K562 (cell line): ENCODE measurements around the gene LAMTOR5. TPM values are rescaled to one million over a fixed set of nuclear protein-coding genes. Genes with fewer than 3 reads are reported as not detected.

Experiments used
- CEBPZ ChIP-seq: fragments of 150-350 bp; IDR thresholded peaks from 2 replicates; pipeline ENCODE4 v1.6.1; 2014; ENCODE audit warnings: low read depth, mild to moderate bottlenecking, low read length, borderline replicate concordance
- CHD4 ChIP-seq: fragments of 200-600 bp; sonication (generic); IDR thresholded peaks from 3 replicates; pipeline ENCODE4 v1.6.1; 2012; ENCODE audit warnings: low read depth, mild to moderate bottlenecking, mixed read lengths, low read length, inconsistent platforms; ENCODE audit not compliant: insufficient read depth, insufficient replicate concordance, poor library complexity, severe bottlenecking
- DDX20 ChIP-seq: fragments of 450-650 bp; IDR thresholded peaks from 2 replicates; pipeline ENCODE4 v1.6.1; 2016; ENCODE audit warnings: missing genetic modification characterization, low read depth, mild to moderate bottlenecking, missing compliant biosample characterization, moderate library complexity
- ELF4 ChIP-seq: fragments of 450-650 bp; formaldehyde crosslinking; IDR thresholded peaks from 2 replicates; pipeline ENCODE4 v1.4.0; 2022; ENCODE audit warnings: missing genetic modification characterization
- FOXA1 ChIP-seq: fragments of 450-650 bp; IDR thresholded peaks from 2 replicates; pipeline ENCODE4 v1.6.1; 2016; ENCODE audit warnings: mild to moderate bottlenecking, borderline replicate concordance
- FOXJ2 ChIP-seq: fragments of 200-800 bp; sonication (Bioruptor generic); IDR thresholded peaks from 2 replicates; pipeline ENCODE4 v1.6.1; 2016; ENCODE audit warnings: missing genetic modification characterization, missing compliant biosample characterization
- HIVEP1 ChIP-seq: fragments of 250-450 bp; sonication (Bioruptor Pico); IDR thresholded peaks from 2 replicates; pipeline ENCODE4 v1.4.0; 2020; ENCODE audit warnings: mild to moderate bottlenecking
- MECOM ChIP-seq: fragments of 250-450 bp; sonication (Bioruptor Pico); IDR thresholded peaks from 2 replicates; pipeline ENCODE4 v1.8.0; 2022; ENCODE audit warnings: inconsistent platforms
- MEIS2 ChIP-seq: fragments of 450-650 bp; IDR thresholded peaks from 2 replicates; pipeline ENCODE4 v1.6.1; 2014; ENCODE audit warnings: mild to moderate bottlenecking; ENCODE audit not compliant: partially characterized antibody
- NFE2L1 ChIP-seq: fragments of 450-650 bp; IDR thresholded peaks from 2 replicates; pipeline ENCODE4 v1.6.1; 2016; ENCODE audit warnings: missing genetic modification characterization, low read depth, mild to moderate bottlenecking, missing compliant biosample characterization, moderate library complexity, borderline replicate concordance
- RAD21 ChIP-seq, 2 experiments: fragments of 250-450 bp in 1 of 2; fragments of 450-650 bp in 1 of 2; sonication (Bioruptor Pico) in 1 of 2; formaldehyde crosslinking in 1 of 2; IDR thresholded peaks in 1 of 2; conservative IDR thresholded peaks in 1 of 2; 2 replicates each; pipeline versions ENCODE4 v1.4.0 to v1.8.0; 2020 to 2022; ENCODE audit warnings: mild to moderate bottlenecking in 2 of 2, moderate library complexity in 1 of 2
- RNF219 ChIP-seq: fragments of 250-450 bp; sonication (Bioruptor Pico); IDR thresholded peaks from 2 replicates; pipeline ENCODE4 v1.5.0; 2022; ENCODE audit warnings: mild to moderate bottlenecking
- SMARCE1 ChIP-seq: fragments of 450-650 bp; IDR thresholded peaks from 2 replicates; pipeline ENCODE4 v1.7.1; 2016; ENCODE audit warnings: mild to moderate bottlenecking
- SRF ChIP-seq, 2 experiments: fragments of 250-450, 450-650 bp in 1 of 2; sonication (Bioruptor Pico) in 1 of 2; sonication (generic) in 1 of 2; formaldehyde crosslinking; IDR thresholded peaks; 2 replicates each; pipeline versions ENCODE4 v1.5.0 to v1.5.1; 2020 to 2022; ENCODE audit warnings: mild to moderate bottlenecking in 1 of 2, missing genetic modification reagents in 1 of 2
- TEAD4 ChIP-seq, 2 experiments: sonication (generic) in 1 of 2; formaldehyde crosslinking in 1 of 2; IDR thresholded peaks; 2 replicates each; pipeline versions ENCODE4 v1.6.1 to v1.8.0; 2012 to 2022; ENCODE audit warnings: borderline replicate concordance in 1 of 2, inconsistent platforms in 1 of 2, low read length in 1 of 2, mild to moderate bottlenecking in 1 of 2, missing genetic modification reagents in 1 of 2
- ZNF354B ChIP-seq: fragments of 250-450 bp; sonication (Bioruptor Pico); IDR thresholded peaks from 2 replicates; pipeline ENCODE4 v1.4.0; 2020
- ZNF395 ChIP-seq: fragments of 200-800 bp; sonication (Bioruptor generic); IDR thresholded peaks from 2 replicates; pipeline ENCODE4 v1.6.1; 2017; ENCODE audit warnings: missing genetic modification characterization, missing compliant biosample characterization
- ZNF436 ChIP-seq: fragments of 250-450, 450-650 bp; sonication (Bioruptor Pico); formaldehyde crosslinking; IDR thresholded peaks from 2 replicates; pipeline ENCODE4 v1.7.0; 2020; ENCODE audit warnings: mild to moderate bottlenecking
- polyA plus RNA-seq, 8 experiments: library from polyadenylated mRNA; depleted of rRNA in 4 of 8; stranded (reverse) in 5 of 8; unstranded in 3 of 8; fragments of >200 nt; fragmentation: Nextera tagmentation in 2 of 8; fragmentation: Illumina TruSeq in 1 of 8; extraction: Ambion mirVana in 2 of 8; extraction: Trizol in 1 of 8; gene quantifications; 2 replicates each; pipeline versions ENCODE4 v1.2.1 to v1.2.3, GENCODE V29; 2011 to 2014; ENCODE audit warnings: inconsistent platforms in 1 of 8, missing spikeins in 1 of 8
- total RNA-seq, 7 experiments: library from RNA; depleted of rRNA in 6 of 7; stranded (reverse); fragments of >200 nt in 6 of 7; fragmentation: Illumina TruSeq in 2 of 7; extraction: Trizol in 2 of 7; gene quantifications; 2 replicates each; pipeline versions ENCODE4 v1.2.1 to v1.2.3, GENCODE V29; 2011 to 2021; ENCODE audit warnings: low replicate concordance in 1 of 7

The LAMTOR5 gene
- total and polyA plus RNA-seq, 9 of the 15 experiments (the other 6 are each of a cell fraction or from before 2014, with no cell fraction given) = 118 to 712 (median 241) TPM

- TF ChIP-seq CHD4 (no peak), SMARCE1 (no peak; the same call in 1 of the 2 replicates), CEBPZ (no peak), HIVEP1 (CRISPR knock-in tag) (0 out of 2 replicates have a peak, but pooled peaks have one; percentile 37), SRF (CRISPR knock-in tag; IDR thresholded peaks at IDR 0.05) (0 out of 4 replicates have a peak, but pooled peaks of 1 of the 2 experiments have one; percentile 10), ZNF354B (CRISPR knock-in tag) (no peak), ELF4 (CRISPR knock-in tag) (peak; percentile 80; the same call in 1 of the 2 replicates), RNF219 (CRISPR knock-in tag) (no peak), ZNF436 (CRISPR knock-in tag) (no peak), RAD21 (CRISPR knock-in tag; conservative IDR thresholded peaks at IDR 0.05 in 1 of 2, IDR thresholded peaks at IDR 0.05 in 1 of 2) (no peak), FOXJ2 (tag) (peak; percentile 85; the same call in 1 of the 2 replicates), FOXA1 (no peak), DDX20 (tag) (no peak), MECOM (CRISPR knock-in tag) (no peak), MEIS2 (peak; percentile 21), NFE2L1 (tag) (no peak), ZNF395 (no peak), TEAD4 (IDR thresholded peaks at IDR 0.05; ENCODE audit: low read length) (no peak; the same call in 1 of the 2 replicates), TEAD4 (CRISPR knock-in tag; IDR thresholded peaks at IDR 0.05; ENCODE audit: borderline replicate concordance) (peak; percentile 82; the same call in 1 of the 2 replicates)
Observed at GRCh38 chr1:110407260-110408210, at the start of gene LAMTOR5 (continued).
